ENCODE measurements around the gene RP2. TPM values are rescaled to one million over a fixed set of nuclear protein-coding genes. Genes with fewer than 3 reads are reported as not detected.

Gene RP2
- total RNA-seq, 1 donor from 2014 or later, result 14.6 TPM

- no peaks in the 10 kb centered on the region for H3K36me3 ChIP-seq (ENCODE audit: control insufficient read depth in 3 of 3, insufficient read depth in 3 of 3, low read length in 3 of 3)
- H3K27me3 ChIP-seq (ENCODE audit: control insufficient read depth in 3 of 3, insufficient read depth in 3 of 3, low read length in 3 of 3), result no peaks in the 10 kb centered on the region
- H3K9me3 ChIP-seq (ENCODE audit: control insufficient read depth in 3 of 3, low read length in 3 of 3), result no peaks in the 10 kb centered on the region
- no peak overlapping the region for H3K4me3 ChIP-seq (ENCODE audit: low read length in 3 of 3)
- no peak overlapping the region for H3K9ac ChIP-seq (ENCODE audit: low read depth in 1 of 3, low read length in 3 of 3)
- H3K27ac ChIP-seq (ENCODE audit: low read depth, low read length), result no peak overlapping the region
- H3K4me1 ChIP-seq (ENCODE audit: control insufficient read depth in 3 of 3, insufficient read depth in 3 of 3, low read length in 3 of 3), result no peaks in the 10 kb centered on the region
These were observed 4.1 kb downstream of the RP2 start for GRCh38 chrX:46840946-46841345.

GRCh38 chrX:46841346-46841745 lies 4.5 kb downstream of the RP2 start:
- H3K9ac ChIP-seq (ENCODE audit: low read depth in 1 of 3, low read length in 3 of 3), result no peak overlapping the region
- H3K27ac ChIP-seq (ENCODE audit: low read depth, low read length), result no peak overlapping the region
- H3K36me3 ChIP-seq (ENCODE audit: control insufficient read depth in 3 of 3, insufficient read depth in 3 of 3, low read length in 3 of 3), result no peaks in the 10 kb centered on the region
- H3K27me3 ChIP-seq (ENCODE audit: control insufficient read depth in 3 of 3, insufficient read depth in 3 of 3, low read length in 3 of 3), result no peaks in the 10 kb centered on the region
- no peak overlapping the region for H3K4me3 ChIP-seq (ENCODE audit: low read length in 3 of 3)
- no peaks in the 10 kb centered on the region for H3K4me1 ChIP-seq (ENCODE audit: control insufficient read depth in 3 of 3, insufficient read depth in 3 of 3, low read length in 3 of 3)
- H3K9me3 ChIP-seq (ENCODE audit: control insufficient read depth in 3 of 3, low read length in 3 of 3), result no peaks in the 10 kb centered on the region

- Histone ChIP-seq H3K4me1 (ENCODE audit: control insufficient read depth in 3 of 3, insufficient read depth in 3 of 3, low read length in 3 of 3) (no peaks in the 10 kb centered on the region), H3K9ac (ENCODE audit: low read depth in 1 of 3, low read length in 3 of 3) (no peak overlapping the region), H3K9me3 (ENCODE audit: control insufficient read depth in 3 of 3, low read length in 3 of 3) (no peaks in the 10 kb centered on the region), H3K36me3 (ENCODE audit: control insufficient read depth in 3 of 3, insufficient read depth in 3 of 3, low read length in 3 of 3) (no peaks in the 10 kb centered on the region), H3K27ac (ENCODE audit: low read depth, low read length) (no peak overlapping the region), H3K4me3 (ENCODE audit: low read length in 3 of 3) (no peak overlapping the region), H3K27me3 (ENCODE audit: control insufficient read depth in 3 of 3, insufficient read depth in 3 of 3, low read length in 3 of 3) (no peaks in the 10 kb centered on the region)
These were observed 8.1 kb downstream of the RP2 start for GRCh38 chrX:46844913-46845312.

GRCh38 chrX:46849933-46850332 lies 13.1 kb downstream of the RP2 start:
- Histone ChIP-seq H3K27me3 (ENCODE audit: control insufficient read depth in 3 of 3, insufficient read depth in 3 of 3, low read length in 3 of 3) (no peaks in the 10 kb centered on the region), H3K36me3 (ENCODE audit: control insufficient read depth in 3 of 3, insufficient read depth in 3 of 3, low read length in 3 of 3) (no peaks in the 10 kb centered on the region), H3K4me3 (ENCODE audit: low read length in 3 of 3) (no peak overlapping the region), H3K9me3 (ENCODE audit: control insufficient read depth in 3 of 3, low read length in 3 of 3) (no peaks in the 10 kb centered on the region), H3K27ac (ENCODE audit: low read depth, low read length) (no peak overlapping the region), H3K9ac (ENCODE audit: low read depth in 1 of 3, low read length in 3 of 3) (no peak overlapping the region), H3K4me1 (ENCODE audit: control insufficient read depth in 3 of 3, insufficient read depth in 3 of 3, low read length in 3 of 3) (no peaks in the 10 kb centered on the region)

GRCh38 chrX:46850771-46851170 lies 13.9 kb downstream of the RP2 start:
- Histone ChIP-seq H3K27me3 (ENCODE audit: control insufficient read depth in 3 of 3, insufficient read depth in 3 of 3, low read length in 3 of 3) (no peaks in the 10 kb centered on the region), H3K9ac (ENCODE audit: low read depth in 1 of 3, low read length in 3 of 3) (no peak overlapping the region), H3K27ac (ENCODE audit: low read depth, low read length) (no peak overlapping the region), H3K9me3 (ENCODE audit: control insufficient read depth in 3 of 3, low read length in 3 of 3) (no peaks in the 10 kb centered on the region), H3K4me1 (ENCODE audit: control insufficient read depth in 3 of 3, insufficient read depth in 3 of 3, low read length in 3 of 3) (no peaks in the 10 kb centered on the region), H3K36me3 (ENCODE audit: control insufficient read depth in 3 of 3, insufficient read depth in 3 of 3, low read length in 3 of 3) (no peaks in the 10 kb centered on the region), H3K4me3 (ENCODE audit: low read length in 3 of 3) (no peak overlapping the region)

GRCh38 chrX:46856483-46856882 lies 19.6 kb downstream of the RP2 start:
- peaks cover 0 to 3% (median 0%) of the 10 kb centered on the region in 3 donors for H3K36me3 ChIP-seq (ENCODE audit: control insufficient read depth in 3 of 3, insufficient read depth in 3 of 3, low read length in 3 of 3)

GRCh38 chrX:46860557-46860956 lies 23.7 kb downstream of the RP2 start:
- no peaks in the 10 kb centered on the region for H3K4me1 ChIP-seq (ENCODE audit: control insufficient read depth in 3 of 3, insufficient read depth in 3 of 3, low read length in 3 of 3)
- no peaks in the 10 kb centered on the region for H3K27me3 ChIP-seq (ENCODE audit: control insufficient read depth in 3 of 3, insufficient read depth in 3 of 3, low read length in 3 of 3)
- H3K4me3 ChIP-seq (ENCODE audit: low read length in 3 of 3), result no peak overlapping the region
- no peak overlapping the region for H3K27ac ChIP-seq (ENCODE audit: low read depth, low read length)
- no peak overlapping the region for H3K9ac ChIP-seq (ENCODE audit: low read depth in 1 of 3, low read length in 3 of 3)
- H3K9me3 ChIP-seq (ENCODE audit: control insufficient read depth in 3 of 3, low read length in 3 of 3), result no peaks in the 10 kb centered on the region
- peaks cover 0 to 3% (median 0%) of the 10 kb centered on the region in 3 donors for H3K36me3 ChIP-seq (ENCODE audit: control insufficient read depth in 3 of 3, insufficient read depth in 3 of 3, low read length in 3 of 3)

More at GRCh38 chrX:46856483-46856882, 19.6 kb downstream of the RP2 start:
- H3K9me3 ChIP-seq (ENCODE audit: control insufficient read depth in 3 of 3, low read length in 3 of 3), result no peaks in the 10 kb centered on the region
- no peak overlapping the region for H3K9ac ChIP-seq (ENCODE audit: low read depth in 1 of 3, low read length in 3 of 3)
- H3K4me1 ChIP-seq (ENCODE audit: control insufficient read depth in 3 of 3, insufficient read depth in 3 of 3, low read length in 3 of 3), result no peaks in the 10 kb centered on the region
- H3K27ac ChIP-seq (ENCODE audit: low read depth, low read length), result no peak overlapping the region
- no peak overlapping the region for H3K4me3 ChIP-seq (ENCODE audit: low read length in 3 of 3)
- no peaks in the 10 kb centered on the region for H3K27me3 ChIP-seq (ENCODE audit: control insufficient read depth in 3 of 3, insufficient read depth in 3 of 3, low read length in 3 of 3)

GRCh38 chrX:46863072-46863471 lies 26.2 kb downstream of the RP2 start:
- Histone ChIP-seq H3K27ac (ENCODE audit: low read depth, low read length) (no peak overlapping the region), H3K9ac (ENCODE audit: low read depth in 1 of 3, low read length in 3 of 3) (no peak overlapping the region), H3K9me3 (ENCODE audit: control insufficient read depth in 3 of 3, low read length in 3 of 3) (no peaks in the 10 kb centered on the region), H3K27me3 (ENCODE audit: control insufficient read depth in 3 of 3, insufficient read depth in 3 of 3, low read length in 3 of 3) (no peaks in the 10 kb centered on the region), H3K36me3 (ENCODE audit: control insufficient read depth in 3 of 3, insufficient read depth in 3 of 3, low read length in 3 of 3) (peaks cover 0 to 3% (median 0%) of the 10 kb centered on the region in 3 donors), H3K4me3 (ENCODE audit: low read length in 3 of 3) (no peak overlapping the region), H3K4me1 (ENCODE audit: control insufficient read depth in 3 of 3, insufficient read depth in 3 of 3, low read length in 3 of 3) (no peaks in the 10 kb centered on the region)

- H3K27ac ChIP-seq (ENCODE audit: low read depth, low read length), result no peak overlapping the region
- no peak overlapping the region for H3K4me3 ChIP-seq (ENCODE audit: low read length in 3 of 3)
- H3K9ac ChIP-seq (ENCODE audit: low read depth in 1 of 3, low read length in 3 of 3), result no peak overlapping the region
- H3K27me3 ChIP-seq (ENCODE audit: control insufficient read depth in 3 of 3, insufficient read depth in 3 of 3, low read length in 3 of 3), result no peaks in the 10 kb centered on the region
- H3K36me3 ChIP-seq (ENCODE audit: control insufficient read depth in 3 of 3, insufficient read depth in 3 of 3, low read length in 3 of 3), result peaks cover 0 to 3% (median 0%) of the 10 kb centered on the region in 3 donors
- no peaks in the 10 kb centered on the region for H3K4me1 ChIP-seq (ENCODE audit: control insufficient read depth in 3 of 3, insufficient read depth in 3 of 3, low read length in 3 of 3)
- H3K9me3 ChIP-seq (ENCODE audit: control insufficient read depth in 3 of 3, low read length in 3 of 3), result no peaks in the 10 kb centered on the region
These were observed 27.8 kb downstream of the RP2 start for GRCh38 chrX:46864606-46865005.

- Histone ChIP-seq H3K9me3 (ENCODE audit: control insufficient read depth in 3 of 3, low read length in 3 of 3) (no peaks in the 10 kb centered on the region), H3K27me3 (ENCODE audit: control insufficient read depth in 3 of 3, insufficient read depth in 3 of 3, low read length in 3 of 3) (no peaks in the 10 kb centered on the region), H3K4me3 (ENCODE audit: low read length in 3 of 3) (no peak overlapping the region), H3K4me1 (ENCODE audit: control insufficient read depth in 3 of 3, insufficient read depth in 3 of 3, low read length in 3 of 3) (no peaks in the 10 kb centered on the region), H3K27ac (ENCODE audit: low read depth, low read length) (no peak overlapping the region), H3K36me3 (ENCODE audit: control insufficient read depth in 3 of 3, insufficient read depth in 3 of 3, low read length in 3 of 3) (peaks cover 0 to 2% (median 0%) of the 10 kb centered on the region in 3 donors), H3K9ac (ENCODE audit: low read depth in 1 of 3, low read length in 3 of 3) (no peak overlapping the region)
These were observed 28.4 kb downstream of the RP2 start for GRCh38 chrX:46865281-46865680.

- no peaks in the 10 kb centered on the region for H3K4me1 ChIP-seq (ENCODE audit: control insufficient read depth in 3 of 3, insufficient read depth in 3 of 3, low read length in 3 of 3)
- H3K9me3 ChIP-seq (ENCODE audit: control insufficient read depth in 3 of 3, low read length in 3 of 3), result no peaks in the 10 kb centered on the region
- no peaks in the 10 kb centered on the region for H3K36me3 ChIP-seq (ENCODE audit: control insufficient read depth in 3 of 3, insufficient read depth in 3 of 3, low read length in 3 of 3)
- H3K27me3 ChIP-seq (ENCODE audit: control insufficient read depth in 3 of 3, insufficient read depth in 3 of 3, low read length in 3 of 3), result no peaks in the 10 kb centered on the region
- no peak overlapping the region for H3K9ac ChIP-seq (ENCODE audit: low read depth in 1 of 3, low read length in 3 of 3)
- no peak overlapping the region for H3K4me3 ChIP-seq (ENCODE audit: low read length in 3 of 3)
- no peak overlapping the region for H3K27ac ChIP-seq (ENCODE audit: low read depth, low read length)
These were observed 29.9 kb downstream of the RP2 start for GRCh38 chrX:46866726-46867125.
